ENCODE data around the gene CD8B2.

DNA sequence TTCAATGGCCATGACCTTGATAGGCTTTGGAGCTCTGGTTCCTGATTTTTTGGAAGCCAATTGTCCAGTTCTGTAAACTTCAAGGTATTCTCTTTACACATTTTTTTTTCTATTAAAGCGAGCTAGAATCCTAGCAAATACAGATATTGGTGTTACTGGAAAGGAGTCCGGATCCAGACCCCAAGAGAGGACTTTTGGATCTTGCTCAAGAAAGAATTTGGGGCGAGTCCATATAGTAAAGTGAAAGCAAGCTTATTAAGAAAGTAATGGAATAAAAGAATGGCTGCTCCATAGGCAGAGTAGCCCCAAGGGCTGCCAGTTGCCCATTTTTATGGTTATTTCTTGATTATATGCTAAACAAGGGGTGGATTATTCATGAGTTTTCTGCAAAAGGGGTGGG is 45.1 kb downstream of the CD8B2 start:
- TF ChIP-seq EZH2phosphoT487 (IDR thresholded peaks at IDR 0.05; ENCODE audit: borderline replicate concordance): no peak
- TF ChIP-seq, protein P1, sequence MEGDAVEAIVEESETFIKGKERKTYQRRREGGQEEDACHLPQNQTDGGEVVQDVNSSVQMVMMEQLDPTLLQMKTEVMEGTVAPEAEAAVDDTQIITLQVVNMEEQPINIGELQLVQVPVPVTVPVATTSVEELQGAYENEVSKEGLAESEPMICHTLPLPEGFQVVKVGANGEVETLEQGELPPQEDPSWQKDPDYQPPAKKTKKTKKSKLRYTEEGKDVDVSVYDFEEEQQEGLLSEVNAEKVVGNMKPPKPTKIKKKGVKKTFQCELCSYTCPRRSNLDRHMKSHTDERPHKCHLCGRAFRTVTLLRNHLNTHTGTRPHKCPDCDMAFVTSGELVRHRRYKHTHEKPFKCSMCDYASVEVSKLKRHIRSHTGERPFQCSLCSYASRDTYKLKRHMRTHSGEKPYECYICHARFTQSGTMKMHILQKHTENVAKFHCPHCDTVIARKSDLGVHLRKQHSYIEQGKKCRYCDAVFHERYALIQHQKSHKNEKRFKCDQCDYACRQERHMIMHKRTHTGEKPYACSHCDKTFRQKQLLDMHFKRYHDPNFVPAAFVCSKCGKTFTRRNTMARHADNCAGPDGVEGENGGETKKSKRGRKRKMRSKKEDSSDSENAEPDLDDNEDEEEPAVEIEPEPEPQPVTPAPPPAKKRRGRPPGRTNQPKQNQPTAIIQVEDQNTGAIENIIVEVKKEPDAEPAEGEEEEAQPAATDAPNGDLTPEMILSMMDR (conservative IDR thresholded peaks at IDR 0.05; ENCODE audit: low read length): no peak

All from Loucy (cell line).